Hematopoietic multipotent progenitor cell treated with erythropoietin and hydrocortisone succinate and interleukin-3 and kit ligand, for 6 days (in vitro differentiated cells): Measurements from ENCODE around the gene METTL22.

Experiments
- DNase-seq: peaks from one replicate; pipeline ENCODE4 v3.0.0-alpha.2; 2015

METTL22 gene

DNA sequence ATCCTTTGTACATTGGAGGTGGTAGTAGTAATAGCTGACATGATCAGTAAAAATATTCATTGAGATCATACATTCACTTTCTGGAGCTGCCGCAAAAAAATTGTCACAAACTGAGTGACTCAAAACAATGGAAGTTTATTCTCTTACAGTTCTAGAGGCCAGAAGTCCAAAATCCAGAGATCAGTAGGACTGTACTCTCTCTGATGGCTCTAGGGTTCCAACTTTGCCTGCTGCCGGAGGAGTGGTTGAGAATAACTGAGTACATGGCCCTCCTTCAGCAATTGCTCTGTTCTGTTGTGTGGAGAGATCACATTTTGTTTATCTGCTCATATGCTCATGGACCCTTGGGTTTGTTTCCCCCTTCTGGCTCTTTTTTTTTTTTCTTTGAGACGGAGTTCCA, 76.5 kb downstream of the METTL22 start:
- DNase-seq, result no peak
